Peyer's patch (tissue), 4 donors: Measurements from ENCODE around the gene PDIA2.

Experiments
- POLR2A ChIP-seq, 2 donors: fragments of 450-650 bp; IDR thresholded peaks; one replicate each; pipeline ENCODE4 v1.5.1; 2017; ENCODE audit warnings: antibody characterized with exemption in 2 of 2, mild to moderate bottlenecking in 2 of 2, moderate library complexity in 2 of 2
- TF ChIP-seq, protein P1 (sequence below), 6 experiments: fragments of 450-650 bp in 4 of 6; fragments of 200-600 bp in 2 of 6; sonication (generic) in 1 of 6; IDR thresholded peaks; one replicate each; pipeline ENCODE4 v1.5.1; 2017 to 2019; ENCODE audit warnings: antibody characterized with exemption in 6 of 6, mild to moderate bottlenecking in 3 of 6, moderate library complexity in 1 of 6

DNA sequence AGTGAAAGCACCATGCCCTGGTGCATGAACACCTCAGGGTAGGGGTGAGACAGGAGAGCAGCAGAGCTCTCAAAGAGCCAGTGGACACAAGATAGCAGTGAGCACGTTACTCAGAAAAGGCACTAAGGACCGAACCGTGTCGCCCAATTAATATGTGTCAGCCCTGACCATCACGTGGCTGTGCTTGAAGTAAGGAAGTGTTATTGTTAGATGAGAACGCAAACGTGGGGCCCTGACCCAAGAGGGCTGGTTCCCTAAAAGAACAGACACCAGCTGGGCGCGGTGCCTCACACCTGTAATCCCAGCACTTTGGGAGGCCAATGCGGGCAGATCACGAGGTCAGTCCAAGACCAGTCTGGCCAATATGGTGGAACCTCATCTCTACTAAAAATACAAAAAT lies 53.3 kb downstream of the PDIA2 start:
- TF ChIP-seq POLR2A (IDR thresholded peaks at IDR 0.05), result no peak
- TF ChIP-seq, protein P1, sequence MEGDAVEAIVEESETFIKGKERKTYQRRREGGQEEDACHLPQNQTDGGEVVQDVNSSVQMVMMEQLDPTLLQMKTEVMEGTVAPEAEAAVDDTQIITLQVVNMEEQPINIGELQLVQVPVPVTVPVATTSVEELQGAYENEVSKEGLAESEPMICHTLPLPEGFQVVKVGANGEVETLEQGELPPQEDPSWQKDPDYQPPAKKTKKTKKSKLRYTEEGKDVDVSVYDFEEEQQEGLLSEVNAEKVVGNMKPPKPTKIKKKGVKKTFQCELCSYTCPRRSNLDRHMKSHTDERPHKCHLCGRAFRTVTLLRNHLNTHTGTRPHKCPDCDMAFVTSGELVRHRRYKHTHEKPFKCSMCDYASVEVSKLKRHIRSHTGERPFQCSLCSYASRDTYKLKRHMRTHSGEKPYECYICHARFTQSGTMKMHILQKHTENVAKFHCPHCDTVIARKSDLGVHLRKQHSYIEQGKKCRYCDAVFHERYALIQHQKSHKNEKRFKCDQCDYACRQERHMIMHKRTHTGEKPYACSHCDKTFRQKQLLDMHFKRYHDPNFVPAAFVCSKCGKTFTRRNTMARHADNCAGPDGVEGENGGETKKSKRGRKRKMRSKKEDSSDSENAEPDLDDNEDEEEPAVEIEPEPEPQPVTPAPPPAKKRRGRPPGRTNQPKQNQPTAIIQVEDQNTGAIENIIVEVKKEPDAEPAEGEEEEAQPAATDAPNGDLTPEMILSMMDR (IDR thresholded peaks at IDR 0.05), result no peak
